Activated CD4-positive, alpha-beta T cell treated with anti-CD3 and anti-CD28 coated beads for 1 hour (primary cell): ENCODE measurements around the gene PTPRG.
"Not testable (repeated sequence)": the region's sequence is repeated elsewhere in the genome, so short reads cannot be mapped to it uniquely, and the experiment has no call there.

Experiments
- DNase-seq: peaks from one replicate; pipeline ENCODE4 v3.0.0-alpha.2; 2020

PTPRG gene

DNA sequence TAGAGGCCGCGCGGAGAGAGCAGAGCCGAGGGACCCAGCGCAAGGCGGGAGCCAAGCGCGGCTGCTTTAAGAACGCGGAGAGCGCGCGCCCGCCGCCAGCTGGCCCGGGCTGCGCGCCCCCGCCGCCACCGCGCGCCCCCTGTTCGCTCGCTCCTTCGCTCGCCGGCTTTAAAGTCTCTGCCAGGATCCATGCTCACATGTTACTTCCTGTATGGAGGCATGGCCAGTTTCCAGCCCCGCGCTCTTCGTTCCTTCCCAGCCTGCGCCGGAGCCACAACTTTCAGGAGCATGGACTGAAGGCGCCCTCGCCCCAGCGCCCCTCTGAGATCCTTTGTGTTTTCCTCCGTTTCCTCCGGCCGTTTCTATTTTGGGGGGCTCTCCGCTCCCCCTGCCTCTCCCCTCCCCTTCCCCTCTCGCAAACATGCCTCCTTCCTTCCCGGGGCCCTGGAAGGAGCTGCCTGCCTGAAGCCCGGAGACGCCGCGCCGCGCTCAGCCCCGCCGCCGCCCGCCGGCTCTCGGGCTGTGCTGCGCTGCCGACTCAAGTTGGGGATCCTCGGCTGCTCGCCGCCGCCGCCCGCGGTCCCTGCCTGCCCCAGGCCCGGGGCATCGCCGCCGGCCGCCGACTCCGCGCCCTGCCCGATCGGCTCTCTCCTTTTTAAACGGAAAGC is at the start of gene PTPRG:
PTPRG (plus strand) TSS at position 198 of the 668 bp plus-strand sequence. CDS start 717 bp downstream, outside the sequence.
- DNase-seq = no peak

DNA sequence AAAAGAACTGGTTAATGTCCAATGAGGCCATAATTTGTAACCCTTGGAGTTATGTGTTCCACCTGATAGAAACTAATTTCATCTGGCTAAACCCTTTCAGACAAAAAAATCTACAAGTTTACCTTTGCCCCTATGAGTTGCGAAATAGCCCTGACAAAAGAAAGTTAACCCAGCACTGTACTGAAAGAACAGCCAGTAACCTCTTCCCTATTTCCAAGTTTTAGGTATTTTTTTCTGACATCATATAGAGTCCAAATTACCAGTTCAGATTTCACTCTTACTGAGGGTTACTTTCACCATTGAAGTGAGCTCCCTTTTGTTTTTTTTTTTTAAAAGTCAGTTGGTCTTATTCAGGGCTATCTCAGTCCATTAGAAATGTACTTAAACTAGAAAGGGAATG is 42.8 kb upstream of the PTPRG start:
- no peak for DNase-seq

DNA sequence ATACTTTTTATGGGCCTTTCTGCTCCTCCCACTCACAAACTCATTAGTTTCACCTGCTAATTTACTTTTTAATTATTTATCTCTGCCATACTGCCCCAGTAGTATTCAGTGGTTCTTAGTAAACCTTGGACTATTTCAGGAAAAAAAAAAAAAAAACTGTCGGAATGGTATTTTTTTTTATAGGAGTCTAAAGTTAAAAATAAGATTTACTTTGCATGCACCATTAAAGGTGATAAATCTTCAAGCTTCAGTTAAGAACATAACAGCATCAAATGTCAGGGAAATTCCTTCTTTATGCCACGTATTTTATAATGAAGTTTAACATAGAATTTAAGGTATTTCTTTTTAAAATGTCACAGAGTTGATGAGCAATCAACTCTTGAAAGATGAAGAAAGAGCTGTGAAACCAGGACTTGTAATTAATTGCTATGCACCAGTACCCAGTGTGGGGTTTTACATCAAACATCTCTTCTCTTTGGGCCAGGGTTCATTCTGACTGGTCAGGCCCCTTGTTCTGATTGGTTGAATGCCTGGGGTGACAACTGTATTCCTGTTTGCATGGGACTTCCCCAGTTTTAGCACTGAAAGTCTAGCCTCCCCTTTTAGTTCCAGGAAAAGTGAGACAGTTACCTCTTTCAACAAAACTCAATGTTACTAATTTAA is 40.3 kb upstream of the PTPRG start:
- no peak for DNase-seq

DNA sequence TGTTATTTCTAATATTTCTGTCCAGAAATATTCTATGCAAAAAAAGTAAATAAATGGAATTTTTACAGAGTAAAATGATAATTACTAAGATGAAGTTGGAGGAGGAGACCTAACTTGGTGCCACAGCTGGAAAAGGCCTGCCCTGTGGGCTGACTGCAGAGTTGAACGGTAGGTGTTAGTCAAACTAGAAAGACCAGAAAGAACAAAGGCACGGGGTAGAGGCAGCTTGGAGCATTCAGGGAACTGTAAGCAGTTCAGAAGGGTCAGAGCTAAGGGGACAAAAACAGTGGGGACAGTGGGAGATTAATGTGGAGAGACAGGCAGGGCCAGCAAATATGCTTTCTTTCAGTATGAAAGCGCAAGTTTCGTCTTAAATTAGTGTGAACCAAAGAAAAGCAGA is 39.3 kb upstream of the PTPRG start:
- DNase-seq = no peak

GRCh38 chr3:61522626-61523025 is 38.7 kb upstream of the PTPRG start:
- no peak for DNase-seq

- no peak for DNase-seq
Measured at GRCh38 chr3:61524933-61525332, 36.4 kb upstream of the PTPRG start.

- DNase-seq = no peak
Measured at GRCh38 chr3:61526308-61526707, 35.1 kb upstream of the PTPRG start.

- no peak for DNase-seq
Measured at GRCh38 chr3:61527011-61527410, 34.4 kb upstream of the PTPRG start.

DNA sequence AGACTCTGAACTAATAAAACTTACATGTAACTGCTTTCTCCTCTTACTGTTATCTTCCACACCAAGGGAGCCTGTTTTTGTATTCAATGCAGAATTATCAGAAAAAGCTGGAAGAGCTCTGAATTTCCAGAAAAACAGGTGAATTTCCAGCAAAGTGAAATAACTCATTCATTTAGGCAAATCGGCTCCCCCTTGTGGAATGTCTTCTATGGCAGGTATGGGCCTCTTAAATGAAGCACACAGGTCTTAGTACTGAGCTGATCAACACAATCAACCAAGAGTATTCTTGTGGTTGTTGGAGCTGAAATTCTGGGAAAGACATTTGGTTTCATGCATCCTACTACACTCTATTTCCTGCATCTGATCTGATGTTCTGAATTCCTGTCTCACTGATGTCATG is 31.0 kb upstream of the PTPRG start:
- DNase-seq = no peak

- DNase-seq = no peak
Measured at GRCh38 chr3:61531528-61531927, 29.8 kb upstream of the PTPRG start.

DNA sequence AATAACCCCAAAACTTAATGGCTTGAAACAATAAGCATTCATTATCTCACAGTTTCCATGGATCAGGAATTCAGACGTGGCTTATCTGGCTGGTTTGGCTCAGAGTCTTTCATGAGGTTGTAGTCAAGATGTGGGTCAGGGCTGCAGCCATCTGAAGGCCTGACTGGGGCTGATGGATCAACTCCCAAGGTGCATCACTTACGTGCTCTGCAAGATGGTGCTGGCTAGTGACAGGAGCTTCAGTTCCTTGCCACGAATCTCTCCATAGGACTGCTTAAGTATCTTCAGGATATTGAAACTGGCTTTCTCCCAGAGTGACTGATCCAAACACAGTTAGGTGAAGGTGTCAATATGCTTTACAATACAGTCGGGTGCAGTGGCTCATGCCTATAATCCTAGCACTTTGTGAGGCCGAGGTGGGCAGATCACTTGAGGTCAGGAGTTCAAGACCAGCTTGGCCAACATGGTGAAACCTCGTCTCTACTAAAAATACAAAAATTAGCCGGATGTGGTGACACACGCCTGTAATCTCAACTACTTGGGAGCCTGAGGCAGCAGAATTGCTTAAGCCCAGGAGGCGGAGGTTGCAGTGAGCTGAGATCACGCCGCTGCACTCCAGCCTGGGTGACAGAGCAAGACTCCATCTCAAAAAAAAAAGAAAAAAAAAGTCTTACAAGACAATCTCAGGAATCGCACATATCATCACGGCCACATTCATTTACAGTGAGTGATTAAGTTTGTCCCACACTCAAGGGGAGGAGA is 28.5 kb upstream of the PTPRG start:
- DNase-seq = no peak

- no peak for DNase-seq
Measured at GRCh38 chr3:61535826-61536225, 25.5 kb upstream of the PTPRG start.

DNA sequence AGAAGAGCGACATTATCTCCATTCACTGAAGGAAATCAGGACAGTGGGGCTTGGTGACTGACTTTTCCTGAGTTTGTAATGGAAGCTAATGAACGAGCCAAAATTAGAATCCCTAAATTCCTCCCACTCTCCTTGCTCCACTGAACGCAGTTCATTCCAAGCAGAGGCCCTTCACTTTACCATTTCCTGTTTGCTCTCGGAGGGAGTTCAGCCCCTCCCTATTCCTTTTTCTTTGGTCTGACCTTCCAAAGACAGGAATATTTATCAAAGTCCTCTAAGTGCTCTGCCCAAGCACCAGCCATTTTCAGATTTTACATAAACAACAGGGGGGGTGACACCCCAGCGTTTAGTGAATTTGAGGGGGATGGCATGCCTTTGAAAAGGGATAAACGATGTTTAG is 24.0 kb upstream of the PTPRG start:
- no peak for DNase-seq

DNA sequence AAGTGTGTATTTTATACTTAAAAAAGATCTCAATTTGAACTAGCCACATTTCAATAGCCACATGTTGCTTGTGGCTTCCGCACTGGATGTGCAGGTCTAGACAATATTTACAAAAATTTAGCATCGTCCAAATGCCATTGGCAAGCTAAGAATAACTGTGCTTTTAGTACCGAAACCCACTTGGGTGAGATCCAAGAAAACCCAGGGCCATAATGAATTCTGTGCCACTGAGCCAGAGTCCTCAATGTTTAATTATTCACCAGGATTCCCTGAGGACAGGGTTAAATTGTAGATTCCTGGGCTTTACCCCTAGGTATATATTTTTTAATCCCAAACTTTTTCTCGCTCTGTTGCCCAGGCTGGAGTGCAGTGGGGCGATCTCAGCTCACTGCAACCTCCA is 22.9 kb upstream of the PTPRG start:
- DNase-seq = no peak

GRCh38 chr3:61541694-61542093 is 19.7 kb upstream of the PTPRG start:
- no peak for DNase-seq

DNA sequence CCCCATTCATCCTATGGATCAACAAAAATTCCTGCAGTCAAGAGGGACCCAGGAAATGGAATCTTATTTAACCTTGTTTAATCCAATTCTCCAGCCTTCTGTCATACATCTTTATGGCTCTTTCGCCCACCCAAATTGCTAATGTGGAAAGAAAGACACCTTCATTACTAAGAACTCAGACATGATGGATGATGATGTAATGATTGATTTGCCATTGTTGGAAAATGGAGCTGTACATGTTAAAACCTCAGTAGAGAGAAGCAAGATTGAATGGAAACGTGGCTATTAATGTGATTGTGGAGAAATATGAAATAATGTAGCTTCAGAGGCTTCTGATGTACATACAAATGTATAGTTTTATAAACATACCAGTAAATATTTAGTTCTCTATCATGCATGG is 15.7 kb upstream of the PTPRG start:
- DNase-seq = no peak

- DNase-seq = no peak
Measured at GRCh38 chr3:61547625-61548024, 13.7 kb upstream of the PTPRG start.

DNA sequence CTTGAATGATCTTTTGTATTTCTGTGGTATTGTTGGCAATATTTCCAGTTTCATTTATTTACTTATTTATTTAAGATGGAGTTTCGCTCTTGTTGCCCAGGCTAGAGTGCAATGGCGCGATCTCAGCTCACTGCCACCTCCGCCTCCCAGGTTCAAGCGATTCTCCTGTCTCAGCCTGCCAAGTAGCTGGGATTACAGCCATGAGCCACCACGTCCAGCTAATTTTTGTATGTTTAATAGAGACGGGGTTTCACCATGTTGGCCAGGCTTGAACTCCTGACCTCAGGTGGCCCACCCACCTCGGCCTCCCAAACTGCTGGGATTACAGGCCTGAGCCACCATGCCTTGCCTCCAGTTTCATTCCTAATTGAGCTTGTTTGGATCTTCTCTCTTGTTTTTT is 8.7 kb upstream of the PTPRG start:
- DNase-seq = not testable (repeated sequence)

DNA sequence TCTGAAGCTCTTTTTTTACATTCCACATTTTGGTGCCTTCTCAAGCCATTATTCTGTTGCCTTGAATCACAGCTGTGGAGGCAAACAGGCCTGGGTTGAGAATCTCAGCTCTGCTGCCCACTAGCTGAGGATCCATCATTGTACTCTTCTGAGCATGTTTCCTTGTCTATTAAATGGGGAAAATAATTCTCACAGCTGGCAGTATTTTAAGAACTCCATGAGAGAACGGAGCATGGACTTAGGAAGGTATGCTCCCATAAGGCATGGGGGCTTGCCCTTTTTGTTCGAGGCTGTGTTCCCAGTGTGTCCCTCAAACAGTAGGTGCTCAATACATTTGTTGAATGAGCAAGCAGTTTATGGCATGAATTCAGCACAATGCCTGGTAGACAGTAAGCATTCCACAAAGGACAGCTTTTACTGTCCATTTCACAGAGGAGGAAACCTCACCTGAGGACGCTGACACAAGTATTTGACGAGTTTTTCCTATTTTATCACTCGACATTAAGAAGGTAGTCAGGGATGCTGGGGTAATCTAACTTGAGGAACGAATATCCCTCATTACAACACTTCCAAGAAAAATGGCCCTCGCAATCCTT is 2.1 kb upstream of the PTPRG start:
- DNase-seq = no peak

DNA sequence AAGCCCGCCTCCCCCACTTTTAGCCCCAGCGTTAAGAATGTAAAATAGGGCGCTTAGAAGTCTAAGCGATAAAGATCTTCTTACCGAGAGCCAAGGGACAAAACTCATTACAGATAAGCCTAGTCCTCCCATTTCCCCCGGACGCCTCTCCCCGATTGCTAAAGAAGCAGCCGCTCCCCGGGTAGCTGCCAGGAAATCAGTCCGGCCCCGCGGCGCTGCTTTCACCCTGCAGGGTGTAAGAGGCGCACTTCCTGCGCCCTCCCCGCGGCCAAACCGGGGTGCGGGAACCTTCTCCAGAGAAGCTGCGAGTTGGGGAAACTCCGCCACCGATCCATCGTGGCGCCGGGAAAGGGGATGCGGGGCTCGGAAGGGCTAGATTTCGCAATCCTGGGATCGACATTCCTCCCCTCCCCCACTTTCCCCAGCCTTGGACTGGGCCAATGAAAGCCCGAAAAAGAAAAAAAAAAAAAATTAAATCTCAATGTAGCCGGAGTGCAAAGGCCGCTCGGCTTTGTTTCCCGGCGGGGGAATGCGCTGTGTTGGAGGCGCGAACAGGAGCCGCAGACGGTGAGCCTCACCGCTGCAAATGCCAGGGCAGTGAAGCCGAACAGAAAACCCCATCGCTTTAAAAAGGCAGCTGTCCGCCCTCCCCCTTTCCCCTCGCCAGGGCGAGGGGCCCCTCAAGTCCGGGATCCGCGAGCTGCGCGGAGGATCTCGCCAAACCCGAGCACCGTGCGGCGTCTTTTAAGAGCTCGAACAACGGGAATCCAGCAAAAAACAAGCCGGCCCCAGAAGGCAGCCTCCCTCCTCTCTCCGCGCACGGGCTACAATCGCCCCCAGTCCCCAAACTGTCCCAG is 626 bp upstream of the PTPRG start:
- no peak for DNase-seq

GRCh38 chr3:61562042-61562720 is 810 bp downstream of the PTPRG start:
- no peak for DNase-seq

GRCh38 chr3:61562721-61563312 is 1.4 kb downstream of the PTPRG start:
- DNase-seq = no peak
